Activated CD4-positive, alpha-beta T cell treated with anti-CD3 and anti-CD28 coated beads, Interleukin-2, amount 50 U/mL, for 24 hours (primary cell): ENCODE results near the gene TYK2.
"Not testable (repeated sequence)": the region's sequence is repeated elsewhere in the genome, so short reads cannot be mapped to it uniquely, and the experiment has no call there.

ENCODE experiments used
- DNase-seq, 2 donors: peaks; one replicate each; pipeline ENCODE4 v3.0.0-alpha.2; 2020; ENCODE audit warnings: low read depth in 1 of 2, low spot score in 1 of 2

The TYK2 gene

DNA sequence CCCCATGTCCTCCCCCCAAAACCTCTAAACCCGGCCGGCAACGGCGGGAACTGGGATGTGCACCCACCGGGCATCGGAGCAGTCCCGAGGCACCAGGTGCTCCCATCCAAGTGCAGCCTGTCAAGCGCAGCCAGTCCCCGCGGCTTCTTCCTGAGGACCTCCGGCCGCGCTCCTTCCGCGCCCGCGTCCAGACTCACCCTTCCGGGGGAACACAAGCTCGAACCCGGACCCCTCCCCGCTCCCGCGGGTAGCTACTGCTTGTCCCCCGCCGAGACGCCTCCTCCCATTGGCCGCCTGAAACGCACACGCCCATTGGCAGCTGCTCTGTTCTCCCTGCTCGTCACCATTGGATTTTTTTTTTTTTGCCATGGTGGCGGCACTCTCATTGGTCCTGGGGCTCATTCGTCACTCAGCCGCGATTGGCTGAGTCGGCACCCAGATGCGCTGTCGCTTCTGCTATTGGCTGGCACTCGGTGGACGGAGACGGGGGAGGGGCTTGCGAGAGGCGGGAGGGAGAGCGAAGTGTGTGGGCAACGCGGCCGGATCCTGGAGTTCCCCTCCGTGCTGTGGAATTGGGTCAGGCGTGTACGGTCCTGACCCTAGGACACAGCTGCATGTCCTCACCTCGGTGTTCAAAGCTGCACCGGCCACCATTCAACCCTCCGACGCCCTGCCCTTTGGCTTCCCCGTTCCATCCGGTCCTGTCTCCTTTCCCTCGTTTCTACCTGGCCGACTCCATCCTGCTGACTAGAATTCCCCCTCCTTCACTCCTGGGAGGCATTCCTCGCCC, at the start of gene TYK2:
TSS of gene TYK2 (minus strand) at position 260 of the 790 bp plus-strand sequence. CDS start 2,166 bp downstream, outside the sequence.
- peak; percentile 89 to 94 for DNase-seq

DNA sequence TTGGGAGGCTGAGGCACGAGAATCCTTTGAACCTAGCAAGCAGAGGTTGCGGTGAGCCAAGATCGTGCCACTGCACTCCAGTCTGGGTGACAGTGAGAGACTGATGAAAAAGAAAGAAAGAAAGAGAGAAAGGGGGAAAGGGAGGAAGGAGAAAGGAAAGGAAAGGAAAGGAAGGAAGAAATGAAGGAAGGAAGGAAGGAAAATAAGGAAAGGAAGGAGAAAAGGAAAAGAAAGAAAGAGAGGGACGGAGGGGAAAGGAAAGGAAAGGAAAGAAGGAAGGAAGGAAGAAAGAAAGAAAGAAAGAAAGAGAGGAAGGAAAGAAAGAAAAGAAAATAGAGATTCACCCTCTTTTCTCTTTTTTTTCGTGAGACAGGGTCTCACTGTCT, 48.6 kb upstream of the TYK2 start:
- no peak for DNase-seq

DNA sequence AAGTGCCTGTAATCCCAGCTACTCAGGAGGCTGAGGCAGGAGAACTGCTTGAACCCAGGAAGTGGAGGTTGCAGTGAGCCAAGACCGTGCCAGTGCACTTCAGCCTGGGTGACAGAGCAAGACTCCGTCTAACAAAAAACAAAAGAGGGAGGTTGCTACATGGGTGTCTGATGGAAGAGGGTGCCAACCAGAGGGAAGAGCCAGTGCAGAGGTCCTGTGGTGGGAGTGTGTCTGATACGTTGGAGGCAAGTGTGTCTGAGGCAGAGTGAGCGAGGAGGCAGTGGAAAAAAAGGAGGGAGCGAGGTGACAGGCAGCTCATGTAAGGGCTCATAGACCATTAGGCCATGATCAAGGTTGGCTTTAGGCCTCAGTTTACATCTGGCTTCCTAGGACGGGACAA, 46.8 kb upstream of the TYK2 start:
- no peak for DNase-seq

DNA sequence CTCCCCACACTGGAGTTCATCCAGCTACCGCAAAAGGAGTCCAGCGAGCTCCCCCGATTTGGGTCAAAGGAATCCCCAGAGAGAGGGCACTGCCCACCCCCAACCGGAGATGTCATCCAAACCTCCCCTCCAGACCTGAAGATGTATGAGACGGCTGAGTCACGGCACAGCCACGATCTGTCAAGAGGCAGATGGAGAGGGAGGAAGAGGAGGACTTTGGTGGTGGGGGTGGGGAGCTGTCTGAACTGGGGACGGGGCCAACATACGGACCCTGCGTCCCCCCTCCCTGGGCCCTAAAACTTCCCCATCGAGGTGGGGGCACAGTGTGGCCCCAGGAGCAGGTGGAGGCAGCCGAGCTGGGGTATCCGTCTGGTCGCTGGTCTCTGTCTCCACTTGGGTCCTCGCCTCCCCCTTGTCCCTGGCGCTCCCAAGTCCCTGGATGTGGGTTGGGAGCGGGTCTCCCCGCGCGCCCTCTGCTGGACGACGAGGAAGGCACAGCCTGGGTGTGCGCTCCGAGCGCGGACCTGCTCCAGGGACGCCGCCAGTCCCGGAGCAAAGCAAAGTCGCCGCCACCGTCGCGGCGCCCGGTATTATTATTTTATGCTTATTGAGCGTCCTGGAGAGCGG, 43.8 kb upstream of the TYK2 start:
- DNase-seq, result no peak

DNA sequence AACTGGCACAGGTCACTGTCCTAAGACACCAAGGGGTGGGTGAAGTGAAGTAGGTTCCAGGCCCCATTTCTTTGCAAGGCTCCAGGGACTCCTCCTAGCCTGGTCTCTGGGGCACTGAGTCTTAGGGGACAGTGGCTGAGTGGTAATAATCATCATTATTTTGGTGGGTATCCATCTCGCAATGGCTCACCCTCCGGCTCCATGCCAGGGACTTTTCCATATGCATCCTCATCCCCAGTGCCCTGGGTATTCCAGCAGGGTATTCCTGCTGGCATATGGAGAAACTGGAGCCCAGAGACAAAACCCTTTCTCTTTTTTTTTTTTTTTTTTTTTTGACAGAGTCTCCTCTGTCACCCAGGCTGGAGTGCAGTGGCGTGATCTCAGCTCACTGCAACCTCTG, 42.5 kb upstream of the TYK2 start:
- DNase-seq, result no peak

DNA sequence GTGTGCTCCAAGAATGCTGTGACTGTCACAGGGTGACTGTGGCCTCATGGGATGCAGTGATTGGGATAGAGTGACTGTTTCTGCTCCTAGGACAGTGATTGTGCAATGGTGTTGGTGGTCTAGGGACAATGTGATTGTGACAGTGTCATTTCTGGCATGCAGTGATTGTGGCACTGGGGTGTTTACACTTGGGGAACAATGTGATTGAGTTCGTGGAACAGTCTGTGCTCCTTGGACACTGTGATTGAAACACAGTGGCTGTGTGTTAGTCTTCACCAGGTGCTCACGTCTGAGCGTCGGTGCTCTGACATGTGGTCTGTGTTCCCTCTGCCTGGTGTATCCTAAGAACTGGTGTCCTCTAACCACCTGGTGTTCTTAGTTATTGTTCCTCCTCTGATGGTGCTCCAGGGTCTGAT, 41.7 kb upstream of the TYK2 start:
- DNase-seq, result no peak

DNA sequence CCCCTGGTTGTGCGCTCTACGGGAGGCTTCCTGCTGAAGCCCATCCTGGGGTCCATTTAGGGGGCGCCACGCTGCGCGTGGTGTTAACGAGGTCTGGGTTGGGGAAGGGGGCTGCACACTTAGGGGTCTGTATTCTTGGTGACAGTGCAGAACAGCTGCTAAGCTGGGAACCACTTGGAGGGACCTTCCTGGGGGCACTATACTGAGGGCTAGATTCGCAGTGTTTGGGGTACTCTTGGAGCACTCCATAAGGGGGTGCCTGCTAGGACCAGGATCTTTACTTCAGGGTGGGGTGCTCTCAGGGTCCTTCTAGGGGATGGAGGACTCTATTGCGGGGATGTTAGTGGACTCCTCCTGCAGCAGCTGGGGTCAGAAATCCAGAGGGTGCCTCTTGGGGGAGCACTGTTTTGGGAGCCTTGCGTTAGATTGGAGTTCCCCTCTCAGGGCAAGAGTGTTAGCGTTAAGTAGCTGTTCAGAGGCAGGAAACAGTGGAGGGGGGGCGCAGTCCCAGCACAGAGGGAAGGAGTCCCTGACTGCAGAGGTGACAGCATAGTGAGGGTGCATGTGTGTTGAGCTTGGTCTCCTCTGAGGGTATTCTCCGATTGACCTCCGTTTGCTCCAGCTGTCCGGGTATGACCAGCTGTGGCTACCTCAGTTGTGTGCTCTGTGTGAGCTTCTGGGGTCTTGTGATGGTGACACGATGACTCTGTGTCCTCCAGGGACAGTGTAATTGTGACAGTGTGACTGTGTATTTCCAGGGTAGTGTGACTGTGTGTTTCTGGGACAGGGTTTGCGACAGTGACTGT, 41.1 kb upstream of the TYK2 start:
- no peak for DNase-seq

DNA sequence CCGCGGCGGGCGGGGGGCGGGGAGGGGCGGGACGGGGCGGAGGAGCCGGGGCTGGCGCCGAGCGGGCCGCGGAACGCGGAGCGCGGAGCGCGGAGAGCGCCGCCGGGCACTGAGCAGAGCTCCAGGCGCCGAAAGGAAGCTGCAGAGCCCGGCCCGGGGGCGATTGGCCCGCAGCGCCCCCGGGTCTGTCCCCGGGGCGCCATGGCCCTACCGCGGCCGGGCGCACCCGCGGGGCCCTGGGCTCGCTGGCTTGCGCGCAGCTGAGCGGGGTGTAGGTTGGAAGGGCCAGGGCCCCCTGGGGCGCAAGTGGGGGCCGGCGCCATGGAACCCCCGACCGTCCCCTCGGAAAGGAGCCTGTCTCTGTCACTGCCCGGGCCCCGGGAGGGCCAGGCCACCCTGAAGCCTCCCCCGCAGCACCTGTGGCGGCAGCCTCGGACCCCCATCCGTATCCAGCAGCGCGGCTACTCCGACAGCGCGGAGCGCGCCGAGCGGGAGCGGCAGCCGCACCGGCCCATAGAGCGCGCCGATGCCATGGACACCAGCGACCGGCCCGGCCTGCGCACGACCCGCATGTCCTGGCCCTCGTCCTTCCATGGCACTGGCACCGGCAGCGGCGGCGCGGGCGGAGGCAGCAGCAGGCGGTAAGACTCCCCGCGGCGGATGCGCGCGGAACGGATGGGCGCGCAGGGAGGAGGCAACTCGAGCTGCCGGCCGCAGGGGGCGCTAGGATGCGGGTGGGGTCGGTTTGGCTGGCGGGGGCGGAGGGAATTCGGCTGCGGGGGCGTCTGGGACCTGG, 40.3 kb upstream of the TYK2 start, which contains the start of gene PDE4A:
TSS of gene PDE4A (plus strand) at position 95 of the 796 bp plus-strand sequence. CDS start at position 322, 227 bp downstream.
- DNase-seq, result no peak

DNA sequence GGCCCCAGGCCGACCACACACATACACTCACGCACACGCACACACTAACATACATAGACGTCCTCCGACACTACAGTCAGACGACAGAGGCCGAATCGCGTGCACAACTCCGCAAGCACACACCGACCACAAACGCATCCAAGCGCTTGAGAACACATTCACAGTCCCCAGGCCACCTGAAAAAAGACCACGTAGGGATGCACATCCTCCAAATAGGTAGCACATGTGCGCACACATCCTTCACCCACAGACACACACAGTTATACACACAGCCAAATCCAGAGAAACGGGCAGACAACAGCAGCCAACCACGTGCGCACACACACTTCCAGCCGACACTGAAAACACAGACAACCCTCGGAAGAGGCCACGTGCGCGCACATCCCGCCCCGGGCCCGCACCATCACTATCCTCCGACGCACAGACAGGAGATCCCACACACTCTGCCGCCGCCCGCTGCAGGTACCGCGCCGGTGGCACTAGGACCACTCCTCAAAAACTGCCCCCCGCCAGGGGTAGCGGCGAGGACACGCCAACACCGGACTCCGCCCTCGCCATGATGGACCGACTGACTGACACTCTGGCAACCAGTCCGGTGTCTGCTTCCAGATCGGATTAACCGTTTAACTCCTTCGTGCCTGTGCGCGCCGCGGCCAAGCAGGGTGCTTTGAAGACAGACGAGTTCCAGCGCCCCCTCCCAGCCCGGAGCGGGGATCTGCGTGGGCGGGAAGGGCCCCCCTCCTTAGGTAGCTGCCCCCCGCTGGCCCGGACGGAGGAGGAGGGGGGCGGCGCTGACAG, 39.5 kb upstream of the TYK2 start:
- DNase-seq, result no peak

DNA sequence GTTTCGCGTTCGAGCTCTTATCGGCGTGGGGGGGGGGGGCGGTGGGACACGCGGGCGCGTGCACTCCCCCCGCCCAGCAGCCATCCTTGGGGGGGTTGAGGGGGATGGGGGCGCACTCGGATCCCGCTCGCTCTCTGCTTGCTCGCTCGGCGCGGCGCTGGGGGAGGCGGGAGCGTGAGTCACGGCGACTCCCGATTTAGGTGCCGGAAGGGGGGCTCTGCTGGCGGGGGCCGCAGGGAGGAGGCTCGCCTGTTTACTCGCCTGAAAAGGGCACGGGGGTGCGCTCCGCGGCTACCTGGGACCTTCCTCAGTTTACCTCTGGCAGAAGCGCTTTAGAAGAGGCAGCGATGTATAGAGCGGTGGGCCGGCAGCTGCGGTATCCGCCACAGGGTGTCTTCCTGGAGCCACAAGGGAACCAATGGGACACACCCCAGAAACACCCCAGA, 38.9 kb upstream of the TYK2 start:
- no peak for DNase-seq

DNA sequence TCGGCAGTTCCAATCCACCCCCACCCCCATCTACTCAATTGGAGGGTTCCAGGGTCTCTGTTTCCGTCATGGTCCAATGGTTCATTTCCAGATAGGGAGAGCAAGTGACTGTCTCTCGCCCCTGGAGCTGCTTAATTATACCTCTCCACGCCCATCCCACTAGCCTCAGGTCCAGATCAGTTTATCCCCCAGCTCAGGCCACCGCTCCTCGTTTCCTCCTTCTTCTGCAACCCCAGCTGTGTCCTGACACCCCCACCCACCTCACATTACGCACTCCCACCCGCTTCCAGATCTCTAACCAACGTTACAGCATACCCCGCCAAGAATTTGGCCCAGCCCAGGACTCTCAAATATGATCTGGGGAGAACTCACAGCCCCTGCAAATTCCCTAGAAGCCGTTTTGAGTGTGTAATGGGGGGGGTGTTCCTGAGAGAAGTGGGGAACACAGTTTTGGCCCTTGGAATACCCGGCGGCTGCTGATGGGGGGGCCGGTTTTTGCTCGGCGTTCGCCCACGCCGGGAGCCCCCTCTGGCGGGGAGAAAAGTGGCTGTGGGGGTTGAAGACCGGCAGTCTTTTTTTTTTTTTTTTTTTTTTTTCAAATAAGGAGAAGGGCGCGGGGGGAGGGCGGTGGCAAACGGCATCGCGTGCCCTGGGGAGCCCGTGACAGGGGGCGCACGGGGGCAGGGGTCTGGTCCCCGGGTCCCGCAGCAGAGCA, 38.3 kb upstream of the TYK2 start:
- no peak for DNase-seq

DNA sequence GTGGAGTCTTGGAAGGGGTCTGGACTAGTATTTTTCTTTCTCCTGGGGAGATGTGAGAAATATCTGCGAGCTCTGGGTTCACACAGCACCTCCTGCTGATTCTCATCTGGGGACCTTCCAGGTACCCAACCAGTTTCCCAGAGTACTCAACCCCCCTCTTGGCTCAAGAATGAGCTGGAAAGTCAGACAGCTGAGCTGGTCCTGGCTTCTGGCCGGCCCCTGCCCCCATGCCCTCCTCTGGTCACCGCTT, 37.8 kb upstream of the TYK2 start:
- no peak for DNase-seq

DNA sequence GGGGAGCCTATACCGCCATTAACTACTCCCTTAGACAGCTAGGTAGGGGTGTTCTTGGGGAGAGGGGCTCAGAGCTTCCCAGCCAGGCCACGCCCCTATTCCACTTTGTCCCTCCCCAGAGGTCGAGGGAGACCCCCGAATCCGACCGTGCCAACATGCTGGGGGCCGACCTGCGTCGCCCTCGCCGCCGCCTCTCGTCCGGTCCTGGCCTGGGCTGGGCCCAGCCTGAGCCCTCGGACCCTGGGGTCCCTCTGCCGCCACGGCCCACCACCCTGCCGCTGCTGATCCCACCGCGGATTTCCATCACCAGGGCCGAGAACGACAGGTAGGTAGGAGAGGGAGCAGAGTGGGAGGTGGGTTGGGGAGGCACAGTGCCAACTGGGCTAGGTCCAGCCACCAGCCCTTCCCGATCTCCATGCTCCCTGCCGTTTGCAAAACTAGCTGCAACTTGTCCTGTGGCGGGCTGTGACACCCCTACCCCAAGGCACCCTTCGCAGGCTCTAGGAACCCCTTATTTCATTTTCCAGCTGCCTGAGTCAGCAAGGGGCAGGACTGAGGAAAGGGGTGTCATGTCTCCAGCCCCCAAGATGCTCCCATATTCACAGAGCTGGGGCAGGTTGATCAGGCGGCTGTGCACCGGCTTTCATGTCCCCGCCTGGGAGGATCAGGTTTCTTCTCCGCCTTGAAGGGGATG, 37.3 kb upstream of the TYK2 start:
- no peak for DNase-seq

DNA sequence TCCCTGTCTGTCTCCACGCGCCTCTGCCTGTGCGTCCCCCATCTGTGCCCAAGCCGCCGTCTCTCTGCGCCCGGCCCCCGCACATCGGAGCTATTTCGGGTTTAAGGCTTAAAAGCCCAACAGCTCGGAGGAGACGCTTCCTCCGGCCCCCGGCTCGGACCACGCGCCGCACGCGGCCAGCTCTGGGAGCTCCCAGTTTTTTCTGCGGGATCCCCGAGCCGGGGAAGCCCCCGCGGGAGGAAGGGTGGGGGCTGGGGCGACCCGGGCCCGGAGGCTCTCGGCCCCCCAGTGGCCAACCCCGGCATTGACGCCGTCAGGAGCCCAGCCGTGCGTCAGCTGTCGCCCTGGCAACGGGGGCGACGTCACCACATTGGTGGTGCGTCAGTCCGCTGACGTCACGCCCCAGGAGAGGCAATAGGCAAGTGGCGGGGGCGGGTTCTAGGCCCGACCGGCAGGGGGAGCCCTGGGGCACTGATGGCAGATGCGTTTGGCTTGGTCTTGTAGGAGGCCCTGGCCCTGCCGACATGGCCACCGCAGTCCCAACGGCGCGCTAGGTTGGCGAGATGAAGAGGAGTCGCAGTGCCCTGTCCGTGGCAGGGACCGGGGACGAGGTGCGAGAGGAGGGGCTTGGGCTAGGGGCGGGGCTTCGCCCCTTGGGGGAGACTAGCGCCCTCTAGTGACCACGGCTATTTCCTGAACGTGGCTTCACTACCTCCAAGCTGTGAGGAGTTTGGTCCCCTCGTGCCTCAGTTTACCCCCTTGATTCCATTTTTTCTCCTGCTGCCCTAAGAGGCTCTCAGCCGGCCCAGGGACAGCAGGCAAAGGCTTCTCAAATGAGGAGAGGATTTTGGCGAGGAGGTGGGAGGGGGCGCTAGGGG, 36.2 kb upstream of the TYK2 start:
- DNase-seq, result peak; percentile 89 to 96

DNA sequence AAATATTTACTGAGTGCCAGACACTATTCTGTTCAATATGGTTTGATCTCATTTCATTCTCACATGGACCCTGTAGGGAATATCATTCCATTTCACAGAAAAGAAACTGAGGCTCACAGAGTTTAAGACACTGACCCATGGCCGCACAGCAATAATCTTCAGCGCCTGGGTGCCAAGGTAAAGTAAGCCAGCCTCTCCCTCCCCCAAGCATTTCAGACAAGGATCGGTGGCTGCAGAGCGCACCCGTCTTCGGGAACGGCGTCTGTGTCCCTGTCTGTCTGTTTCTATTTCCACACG, 35.7 kb upstream of the TYK2 start:
- no peak for DNase-seq

DNA sequence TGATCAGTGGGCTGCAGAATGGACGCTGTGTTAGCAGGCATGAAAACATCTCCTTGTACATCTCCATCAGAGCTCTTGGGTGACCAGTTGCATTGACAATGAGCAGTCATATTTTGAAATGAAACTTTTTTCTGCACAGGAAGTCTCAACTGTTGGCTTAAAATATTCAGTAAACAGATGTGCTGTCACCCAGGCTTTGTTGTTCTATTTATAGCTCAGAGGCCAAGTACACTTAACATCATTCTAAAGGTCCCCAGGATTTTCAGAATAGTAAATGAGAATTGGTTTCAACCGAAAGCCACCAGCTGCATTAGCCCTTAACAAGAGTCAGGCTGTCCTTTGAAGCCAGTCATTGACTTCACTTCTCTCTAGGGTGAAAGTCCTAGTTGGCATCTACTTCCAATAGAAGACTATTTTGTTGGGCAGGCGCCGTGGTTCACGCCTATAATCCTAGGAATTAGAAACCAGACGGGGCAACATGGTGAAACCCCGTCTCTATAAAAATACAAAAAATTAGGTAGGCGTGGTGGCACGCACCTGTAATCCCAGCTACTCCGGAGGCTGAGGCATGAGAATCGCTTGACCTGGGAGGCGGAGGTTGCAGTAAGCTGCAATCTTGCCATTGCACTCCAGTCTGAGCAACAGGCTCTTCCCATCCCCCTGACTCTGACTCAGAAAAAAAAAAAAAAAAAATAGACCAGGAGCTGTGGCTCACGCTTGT, 32.0 kb upstream of the TYK2 start:
- no peak for DNase-seq

DNA sequence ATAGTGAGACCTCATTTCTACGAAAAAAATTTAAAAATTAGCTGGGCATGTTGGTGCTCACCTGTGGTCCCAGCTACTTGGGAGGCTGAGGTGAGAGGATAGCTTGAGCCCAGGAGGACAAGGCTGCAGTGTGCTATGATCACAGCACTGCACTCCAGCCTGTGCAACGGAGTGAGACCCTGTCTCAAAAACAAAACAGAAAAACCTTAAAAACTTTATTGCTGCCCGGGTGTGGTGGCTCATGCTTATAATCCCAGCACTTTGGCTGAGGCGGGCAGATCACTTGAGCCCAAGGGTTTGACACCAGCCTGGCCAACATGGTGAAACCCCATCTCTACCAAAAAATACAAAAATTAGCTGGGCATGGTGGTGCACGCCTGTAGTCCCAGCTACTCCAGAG, 30.9 kb upstream of the TYK2 start:
- not testable (repeated sequence) for DNase-seq
